CD8-positive, alpha-beta memory T cell (primary cell): ENCODE results near the gene SLCO2A1. TPM values are rescaled to one million over a fixed set of nuclear protein-coding genes. Genes with fewer than 3 reads are reported as not detected.

ENCODE experiments used
- CTCF ChIA-PET: fragments of 350-600 bp; sonication (Branson Sonifier 250); formaldehyde crosslinking; loops from one replicate; lab custom pipeline; 2021; ENCODE audit warnings: antibody characterized with exemption; lab: Charles Lee
- POLR2A ChIA-PET: fragments of 350-600 bp; sonication (Branson Sonifier 250); formaldehyde crosslinking; loops from one replicate; lab custom pipeline; 2021; ENCODE audit warnings: antibody characterized with exemption; lab: Charles Lee
- DNase-seq, 5 donors: peaks; one replicate each; pipeline versions ENCODE4 v3.0.0 to v3.0.0-alpha.2; 2020 to 2022; ENCODE audit warnings: mixed read lengths in 1 of 5
- H3K27ac ChIP-seq: one replicate; pipeline ENCODE4 v1.7.0; 2013; ENCODE audit warnings: low read depth, mild to moderate bottlenecking, low read length, moderate library complexity
- H3K27me3 ChIP-seq: 2 replicates; pipeline ENCODE4 v1.7.0; 2013; ENCODE audit warnings: low read length, mild to moderate bottlenecking; ENCODE audit not compliant: insufficient read depth, poor library complexity, severe bottlenecking
- H3K36me3 ChIP-seq: 2 replicates; pipeline ENCODE4 v1.7.0; 2013; ENCODE audit warnings: mild to moderate bottlenecking, low read length, moderate library complexity; ENCODE audit not compliant: insufficient read depth
- H3K4me1 ChIP-seq: 2 replicates; pipeline ENCODE4 v1.7.0; 2013; ENCODE audit warnings: mild to moderate bottlenecking, low read length, moderate library complexity; ENCODE audit not compliant: insufficient read depth
- H3K4me3 ChIP-seq: 2 replicates; pipeline ENCODE4 v1.7.0; 2013; ENCODE audit warnings: mild to moderate bottlenecking, low read length
- H3K9me3 ChIP-seq: 2 replicates; pipeline ENCODE4 v1.7.0; 2013; ENCODE audit warnings: mild to moderate bottlenecking, low read length
- H3K27ac Mint-ChIP-seq, 8 donors: one replicate each; pipeline ENCODE4 v1.8.0; 2020 to 2021; ENCODE audit warnings: mixed read lengths in 8 of 8, mild to moderate bottlenecking in 6 of 8, inconsistent platforms in 3 of 8, moderate library complexity in 3 of 8
- H3K27me3 Mint-ChIP-seq, 2 donors: one replicate each; pipeline ENCODE4 v1.8.0; 2020 to 2021; ENCODE audit warnings: mixed read lengths in 2 of 2, mild to moderate bottlenecking in 1 of 2, moderate library complexity in 1 of 2
- H3K36me3 Mint-ChIP-seq, 3 donors: one replicate each; pipeline ENCODE4 v1.8.0; 2020 to 2021; ENCODE audit warnings: mixed read lengths in 3 of 3, inconsistent platforms in 1 of 3, mild to moderate bottlenecking in 1 of 3
- H3K4me1 Mint-ChIP-seq, 3 donors: one replicate each; pipeline ENCODE4 v1.8.0; 2020 to 2021; ENCODE audit warnings: mixed read lengths in 3 of 3, inconsistent platforms in 1 of 3, mild to moderate bottlenecking in 1 of 3
- H3K4me3 Mint-ChIP-seq, 7 donors: one replicate each; pipeline ENCODE4 v1.8.0; 2020 to 2021; ENCODE audit warnings: mixed read lengths in 7 of 7, mild to moderate bottlenecking in 6 of 7, moderate library complexity in 4 of 7, inconsistent platforms in 2 of 7
- H3K9me3 Mint-ChIP-seq, 5 donors: one replicate each; pipeline ENCODE4 v1.8.0; 2020 to 2022; ENCODE audit warnings: mixed read lengths in 5 of 5, mild to moderate bottlenecking in 3 of 5, moderate library complexity in 2 of 5, inconsistent platforms in 1 of 5
- polyA plus RNA-seq: library from polyadenylated mRNA; unstranded; fragments of 300-500 nt; fragmentation: Illumina TruSeq; gene quantifications from one replicate; pipeline ENCODE4 v1.2.3, GENCODE V29; 2021
- total RNA-seq, 2 experiments: library from RNA; stranded (reverse); gene quantifications; one replicate each; pipeline ENCODE4 v1.2.3, GENCODE V29; 2021

The SLCO2A1 gene
- total and polyA plus RNA-seq, 3 experiments from 2014 or later = not detected

- Mint-ChIP-seq H3K4me1 (no peaks in the 10 kb centered on the region), H3K4me3 (no peak overlapping the region), H3K36me3 (no peaks in the 10 kb centered on the region), H3K9me3 (no peaks in the 10 kb centered on the region), H3K27ac (no peak overlapping the region), H3K27me3 (no peaks in the 10 kb centered on the region)
- DNase-seq = no peak
- H3K9me3 ChIP-seq = no peaks in the 10 kb centered on the region
- no peaks in the 10 kb centered on the region for H3K36me3 ChIP-seq
- ChIA-PET POLR2A (no interaction called here), CTCF (no interaction called here)
- no peaks in the 10 kb centered on the region for H3K27me3 ChIP-seq
- H3K27ac ChIP-seq = no peak overlapping the region
- H3K4me3 ChIP-seq = no peak overlapping the region
- no peaks in the 10 kb centered on the region for H3K4me1 ChIP-seq
Observed at GRCh38 chr3:134066158-134066541, 36.4 kb upstream of the SLCO2A1 start.

DNA sequence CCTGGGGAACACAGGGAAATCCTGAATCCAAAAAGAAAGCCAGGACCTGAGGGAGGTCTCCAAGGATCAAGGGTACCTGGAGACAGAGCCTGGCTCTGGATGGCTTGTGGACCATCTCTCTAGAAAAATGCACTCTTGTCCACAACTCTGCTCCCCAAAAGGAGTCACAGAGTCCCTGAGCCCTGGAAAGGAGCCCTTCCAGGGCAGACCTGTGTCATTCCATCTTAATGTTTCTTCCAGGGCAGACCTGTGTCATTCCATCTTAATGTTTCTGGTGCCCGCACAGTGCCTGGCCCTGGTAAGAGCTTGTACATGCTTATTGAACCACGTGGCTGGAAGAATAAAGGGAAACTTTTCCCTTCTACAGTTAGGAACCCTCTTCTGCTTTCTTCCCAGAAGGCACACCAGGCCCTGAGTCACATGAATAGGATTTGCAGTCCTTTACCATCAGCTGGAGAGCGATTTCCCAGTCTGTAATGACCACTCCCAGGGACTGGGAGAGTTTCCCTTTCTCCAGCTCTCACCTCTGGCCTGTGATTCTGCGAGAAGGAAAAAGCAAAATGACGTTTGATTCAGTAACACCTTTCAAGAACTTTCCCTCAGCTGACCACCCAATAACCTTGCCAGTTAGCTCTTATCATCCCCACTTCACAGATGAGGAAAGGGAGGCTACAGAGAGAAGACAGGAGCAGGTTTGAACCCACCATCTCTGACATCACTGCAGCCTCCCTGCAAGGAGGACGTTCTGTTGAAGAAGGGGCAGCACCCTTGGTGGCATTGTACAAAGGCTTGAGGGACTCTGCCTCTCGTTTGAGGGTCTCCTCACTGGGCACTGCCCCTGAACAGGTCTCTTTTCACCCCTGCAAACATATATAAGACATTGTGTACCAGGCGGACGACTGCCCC lies 35.8 kb upstream of the SLCO2A1 start:
- H3K4me3 Mint-ChIP-seq = no peak overlapping the region
- no peak overlapping the region for H3K27ac ChIP-seq
- H3K36me3 Mint-ChIP-seq = no peaks in the 10 kb centered on the region
- H3K27ac Mint-ChIP-seq = no peak overlapping the region
- H3K27me3 ChIP-seq = no peaks in the 10 kb centered on the region
- H3K36me3 ChIP-seq = no peaks in the 10 kb centered on the region
- POLR2A ChIA-PET = no interaction called here
- H3K27me3 Mint-ChIP-seq = no peaks in the 10 kb centered on the region
- H3K4me3 ChIP-seq = no peak overlapping the region
- H3K4me1 Mint-ChIP-seq = no peaks in the 10 kb centered on the region
- no peaks in the 10 kb centered on the region for H3K9me3 Mint-ChIP-seq
- no peaks in the 10 kb centered on the region for H3K9me3 ChIP-seq
- no peaks in the 10 kb centered on the region for H3K4me1 ChIP-seq
- DNase-seq = no peak
- CTCF ChIA-PET = no interaction called here

- peak overlapping the region in 1 of 8 donors; percentile 72 for H3K27ac Mint-ChIP-seq
- H3K4me1 ChIP-seq = no peaks in the 10 kb centered on the region
- H3K9me3 ChIP-seq = no peaks in the 10 kb centered on the region
- CTCF ChIA-PET = no interaction called here
- no peak for DNase-seq
- no peak overlapping the region for H3K4me3 ChIP-seq
- H3K4me3 Mint-ChIP-seq = no peak overlapping the region
- no peaks in the 10 kb centered on the region for H3K9me3 Mint-ChIP-seq
- H3K4me1 Mint-ChIP-seq = no peaks in the 10 kb centered on the region
- H3K36me3 Mint-ChIP-seq = no peaks in the 10 kb centered on the region
- H3K36me3 ChIP-seq = no peaks in the 10 kb centered on the region
- POLR2A ChIA-PET = no interaction called here
- H3K27me3 Mint-ChIP-seq = peaks cover 3% of the 10 kb centered on the region in 2 donors
- no peak overlapping the region for H3K27ac ChIP-seq
- H3K27me3 ChIP-seq = no peaks in the 10 kb centered on the region
Observed at GRCh38 chr3:134064081-134064480, 34.4 kb upstream of the SLCO2A1 start.

GRCh38 chr3:134061401-134061800 lies 31.7 kb upstream of the SLCO2A1 start:
- DNase-seq = no peak
- Histone ChIP-seq H3K9me3 (no peaks in the 10 kb centered on the region), H3K4me3 (no peak overlapping the region), H3K27me3 (no peaks in the 10 kb centered on the region), H3K36me3 (no peaks in the 10 kb centered on the region), H3K4me1 (no peaks in the 10 kb centered on the region), H3K27ac (no peak overlapping the region)
- Mint-ChIP-seq H3K36me3 (no peaks in the 10 kb centered on the region), H3K4me3 (no peak overlapping the region), H3K27me3 (peaks cover 3 to 4% of the 10 kb centered on the region in 2 donors), H3K4me1 (no peaks in the 10 kb centered on the region), H3K27ac (no peak overlapping the region), H3K9me3 (no peaks in the 10 kb centered on the region)
- ChIA-PET POLR2A (no interaction called here), CTCF (no interaction called here)

- Histone ChIP-seq H3K36me3 (no peaks in the 10 kb centered on the region), H3K4me3 (no peak overlapping the region), H3K4me1 (no peaks in the 10 kb centered on the region), H3K27me3 (no peaks in the 10 kb centered on the region), H3K27ac (no peak overlapping the region), H3K9me3 (no peaks in the 10 kb centered on the region)
- H3K9me3 Mint-ChIP-seq = no peaks in the 10 kb centered on the region
- H3K4me3 Mint-ChIP-seq = no peak overlapping the region
- no peak for DNase-seq
- CTCF ChIA-PET = no interaction called here
- H3K4me1 Mint-ChIP-seq = no peaks in the 10 kb centered on the region
- H3K27me3 Mint-ChIP-seq = peaks cover 3 to 4% of the 10 kb centered on the region in 2 donors
- no peak overlapping the region for H3K27ac Mint-ChIP-seq
- H3K36me3 Mint-ChIP-seq = no peaks in the 10 kb centered on the region
- POLR2A ChIA-PET = no interaction called here
Observed at GRCh38 chr3:134060561-134061385, 31.0 kb upstream of the SLCO2A1 start.

- ChIA-PET CTCF (no interaction called here), POLR2A (no interaction called here)
- Mint-ChIP-seq H3K9me3 (no peaks in the 10 kb centered on the region), H3K4me3 (no peak overlapping the region), H3K36me3 (no peaks in the 10 kb centered on the region), H3K27ac (no peak overlapping the region), H3K27me3 (peaks cover 3 to 4% of the 10 kb centered on the region in 2 donors), H3K4me1 (no peaks in the 10 kb centered on the region)
- no peak for DNase-seq
- no peaks in the 10 kb centered on the region for H3K36me3 ChIP-seq
- H3K27me3 ChIP-seq = no peaks in the 10 kb centered on the region
- no peak overlapping the region for H3K27ac ChIP-seq
- H3K4me1 ChIP-seq = no peaks in the 10 kb centered on the region
- no peaks in the 10 kb centered on the region for H3K9me3 ChIP-seq
- H3K4me3 ChIP-seq = no peak overlapping the region
Observed at GRCh38 chr3:134059671-134060560, 30.2 kb upstream of the SLCO2A1 start.

GRCh38 chr3:134059035-134059601 lies 29.4 kb upstream of the SLCO2A1 start:
- DNase-seq = no peak
- POLR2A ChIA-PET = no interaction called here
- H3K27me3 ChIP-seq = no peaks in the 10 kb centered on the region
- no peaks in the 10 kb centered on the region for H3K36me3 ChIP-seq
- CTCF ChIA-PET = no interaction called here
- H3K4me1 ChIP-seq = no peaks in the 10 kb centered on the region
- H3K27ac Mint-ChIP-seq = no peak overlapping the region
- H3K27me3 Mint-ChIP-seq = peaks cover 3 to 4% of the 10 kb centered on the region in 2 donors
- H3K9me3 ChIP-seq = no peaks in the 10 kb centered on the region
- H3K9me3 Mint-ChIP-seq = no peaks in the 10 kb centered on the region
- H3K4me3 ChIP-seq = no peak overlapping the region
- H3K4me1 Mint-ChIP-seq = no peaks in the 10 kb centered on the region
- no peak overlapping the region for H3K27ac ChIP-seq
- H3K36me3 Mint-ChIP-seq = no peaks in the 10 kb centered on the region
- H3K4me3 Mint-ChIP-seq = no peak overlapping the region
